K562 (cell line): Measurements from ENCODE around the gene SGMS1. TPM values are rescaled to one million over a fixed set of nuclear protein-coding genes. Genes with fewer than 3 reads are reported as not detected.

Experiments used
- JUN ChIP-seq, 2 experiments: sonication (generic) in 1 of 2; formaldehyde crosslinking in 1 of 2; IDR thresholded peaks; 2 replicates each; pipeline versions ENCODE4 v1.6.1 to v1.8.0; 2012 to 2022; ENCODE audit warnings: borderline replicate concordance in 2 of 2, mild to moderate bottlenecking in 2 of 2, improper control_type of control experiment in 1 of 2, low read depth in 1 of 2, low read length in 1 of 2, missing genetic modification reagents in 1 of 2
- KDM1A ChIP-seq, 2 experiments: fragments of 450-650 bp; IDR thresholded peaks; 2 replicates each; pipeline ENCODE4 v1.6.1; 2016; ENCODE audit warnings: mild to moderate bottlenecking in 2 of 2
- NR2F6 ChIP-seq: fragments of 450-650 bp; formaldehyde crosslinking; IDR thresholded peaks from 2 replicates; pipeline ENCODE4 v1.4.0; 2020; ENCODE audit warnings: mild to moderate bottlenecking
- RCOR1 ChIP-seq, 2 experiments: IDR thresholded peaks; 2 replicates each; pipeline ENCODE4 v1.6.1; 2012; ENCODE audit warnings: low read depth in 2 of 2, low read length in 2 of 2, borderline replicate concordance in 1 of 2, improper control_type of control experiment in 1 of 2
- SNIP1 ChIP-seq: fragments of 450-650 bp; IDR thresholded peaks from 2 replicates; pipeline ENCODE4 v1.7.1; 2017; ENCODE audit warnings: low read depth, mild to moderate bottlenecking
- U2AF1 ChIP-seq: fragments of 200-400 bp; formaldehyde crosslinking; optimal IDR thresholded peaks from 2 replicates; pipeline ENCODE3; 2017; ENCODE audit warnings: mild to moderate bottlenecking, low read depth, low read length, moderate library complexity
- ZNF165 ChIP-seq: fragments of 250-450 bp; sonication (Bioruptor Pico); IDR thresholded peaks from 2 replicates; pipeline ENCODE4 v1.4.0; 2020; ENCODE audit warnings: borderline replicate concordance
- ZNF3 ChIP-seq: fragments of 250-450 bp; sonication (Bioruptor Pico); IDR thresholded peaks from 2 replicates; pipeline ENCODE4 v1.5.0; 2021; ENCODE audit warnings: mild to moderate bottlenecking, moderate library complexity
- ZNF766 ChIP-seq: fragments of 200-800 bp; sonication (Bioruptor generic); conservative IDR thresholded peaks from 2 replicates; pipeline ENCODE4 v1.6.1; 2016; ENCODE audit warnings: missing genetic modification characterization, missing compliant biosample characterization
- polyA plus RNA-seq, 8 experiments: library from polyadenylated mRNA; depleted of rRNA in 4 of 8; stranded (reverse) in 5 of 8; unstranded in 3 of 8; fragments of >200 nt; fragmentation: Nextera tagmentation in 2 of 8; fragmentation: Illumina TruSeq in 1 of 8; extraction: Ambion mirVana in 2 of 8; extraction: Trizol in 1 of 8; gene quantifications; 2 replicates each; pipeline versions ENCODE4 v1.2.1 to v1.2.3, GENCODE V29; 2011 to 2014; ENCODE audit warnings: inconsistent platforms in 1 of 8, missing spikeins in 1 of 8
- total RNA-seq, 7 experiments: library from RNA; depleted of rRNA in 6 of 7; stranded (reverse); fragments of >200 nt in 6 of 7; fragmentation: Illumina TruSeq in 2 of 7; extraction: Trizol in 2 of 7; gene quantifications; 2 replicates each; pipeline versions ENCODE4 v1.2.1 to v1.2.3, GENCODE V29; 2011 to 2021; ENCODE audit warnings: low replicate concordance in 1 of 7
- TF ChIP-seq, protein P1 (sequence below), 2 experiments: fragments of 450-650 bp in 1 of 2; sonication (generic) in 1 of 2; formaldehyde crosslinking in 1 of 2; IDR thresholded peaks; 2 replicates each; pipeline versions ENCODE4 v1.7.1 to v1.9.0; 2016 to 2022; ENCODE audit warnings: inconsistent platforms in 1 of 2, mild to moderate bottlenecking in 1 of 2, missing genetic modification reagents in 1 of 2
- TF ChIP-seq, protein P2 (sequence below): conservative IDR thresholded peaks from 2 replicates; pipeline ENCODE4 v1.6.1; 2011; ENCODE audit warnings: low read depth, mild to moderate bottlenecking, low read length; ENCODE audit not compliant: control insufficient read depth
- TF ChIP-seq, protein P3 (sequence below), 2 experiments: fragments of 200-800 bp in 1 of 2; sonication (Bioruptor generic) in 1 of 2; sonication (generic) in 1 of 2; formaldehyde crosslinking in 1 of 2; IDR thresholded peaks in 1 of 2; conservative IDR thresholded peaks in 1 of 2; 2 replicates each; pipeline versions ENCODE4 v1.5.0 to v1.6.1; 2016 to 2020; ENCODE audit warnings: missing compliant biosample characterization in 1 of 2, missing genetic modification characterization in 1 of 2, missing genetic modification reagents in 1 of 2

SGMS1 gene
- total and polyA plus RNA-seq, 9 of the 15 experiments (the other 6 are each of a cell fraction or from before 2014, with no cell fraction given) = 22.6 to 232 (median 82.2) TPM

DNA sequence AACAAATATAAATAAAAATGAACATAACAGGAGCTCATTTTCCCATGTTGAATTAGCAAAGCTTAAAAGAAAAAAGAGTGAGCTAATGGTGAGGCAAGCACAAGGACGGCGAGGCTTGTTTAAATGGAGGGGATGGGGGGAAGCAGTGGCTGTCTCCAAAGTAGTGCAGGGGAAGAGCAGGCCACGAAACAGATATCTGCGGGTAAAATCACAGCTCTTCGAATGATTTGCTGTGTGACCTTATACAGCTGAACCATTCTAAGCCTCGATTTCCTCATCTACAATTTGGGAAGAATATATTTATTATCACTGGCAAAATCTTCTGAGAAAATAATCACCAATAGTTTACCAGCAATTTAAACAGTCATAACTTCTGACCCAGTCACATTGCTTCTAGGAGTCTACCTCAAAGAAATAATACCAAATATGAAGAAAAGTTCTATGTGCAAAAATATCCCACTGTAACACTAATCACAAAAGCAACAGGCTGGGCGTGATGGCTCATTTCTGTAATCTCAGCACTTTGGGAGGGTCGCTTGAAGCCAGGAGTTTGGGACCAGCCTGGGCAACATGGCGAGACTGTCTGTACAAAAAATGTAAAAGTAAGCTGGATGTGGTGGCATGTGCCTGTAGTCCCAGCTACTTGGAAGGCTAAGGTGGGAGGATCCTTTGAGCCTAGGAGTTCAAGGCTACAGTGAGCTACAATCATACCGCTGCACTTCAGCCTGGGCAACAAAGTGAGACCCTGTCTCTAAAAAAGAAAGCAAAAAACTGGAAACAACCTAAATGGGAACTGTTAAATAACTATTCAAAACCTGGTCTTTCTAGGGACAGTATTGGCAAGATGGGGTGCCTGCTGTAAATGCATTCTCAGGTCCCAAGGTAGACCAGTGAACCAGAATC is 309.3 kb downstream of the SGMS1 start (continued):
- TF ChIP-seq, protein P1, sequence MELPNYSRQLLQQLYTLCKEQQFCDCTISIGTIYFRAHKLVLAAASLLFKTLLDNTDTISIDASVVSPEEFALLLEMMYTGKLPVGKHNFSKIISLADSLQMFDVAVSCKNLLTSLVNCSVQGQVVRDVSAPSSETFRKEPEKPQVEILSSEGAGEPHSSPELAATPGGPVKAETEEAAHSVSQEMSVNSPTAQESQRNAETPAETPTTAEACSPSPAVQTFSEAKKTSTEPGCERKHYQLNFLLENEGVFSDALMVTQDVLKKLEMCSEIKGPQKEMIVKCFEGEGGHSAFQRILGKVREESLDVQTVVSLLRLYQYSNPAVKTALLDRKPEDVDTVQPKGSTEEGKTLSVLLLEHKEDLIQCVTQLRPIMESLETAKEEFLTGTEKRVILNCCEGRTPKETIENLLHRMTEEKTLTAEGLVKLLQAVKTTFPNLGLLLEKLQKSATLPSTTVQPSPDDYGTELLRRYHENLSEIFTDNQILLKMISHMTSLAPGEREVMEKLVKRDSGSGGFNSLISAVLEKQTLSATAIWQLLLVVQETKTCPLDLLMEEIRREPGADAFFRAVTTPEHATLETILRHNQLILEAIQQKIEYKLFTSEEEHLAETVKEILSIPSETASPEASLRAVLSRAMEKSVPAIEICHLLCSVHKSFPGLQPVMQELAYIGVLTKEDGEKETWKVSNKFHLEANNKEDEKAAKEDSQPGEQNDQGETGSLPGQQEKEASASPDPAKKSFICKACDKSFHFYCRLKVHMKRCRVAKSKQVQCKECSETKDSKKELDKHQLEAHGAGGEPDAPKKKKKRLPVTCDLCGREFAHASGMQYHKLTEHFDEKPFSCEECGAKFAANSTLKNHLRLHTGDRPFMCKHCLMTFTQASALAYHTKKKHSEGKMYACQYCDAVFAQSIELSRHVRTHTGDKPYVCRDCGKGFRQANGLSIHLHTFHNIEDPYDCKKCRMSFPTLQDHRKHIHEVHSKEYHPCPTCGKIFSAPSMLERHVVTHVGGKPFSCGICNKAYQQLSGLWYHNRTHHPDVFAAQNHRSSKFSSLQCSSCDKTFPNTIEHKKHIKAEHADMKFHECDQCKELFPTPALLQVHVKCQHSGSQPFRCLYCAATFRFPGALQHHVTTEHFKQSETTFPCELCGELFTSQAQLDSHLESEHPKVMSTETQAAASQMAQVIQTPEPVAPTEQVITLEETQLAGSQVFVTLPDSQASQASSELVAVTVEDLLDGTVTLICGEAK (IDR thresholded peaks at IDR 0.05) = no peak
- TF ChIP-seq, protein P1 (CRISPR knock-in tag; IDR thresholded peaks at IDR 0.05) = no peak
- TF ChIP-seq, protein P2, sequence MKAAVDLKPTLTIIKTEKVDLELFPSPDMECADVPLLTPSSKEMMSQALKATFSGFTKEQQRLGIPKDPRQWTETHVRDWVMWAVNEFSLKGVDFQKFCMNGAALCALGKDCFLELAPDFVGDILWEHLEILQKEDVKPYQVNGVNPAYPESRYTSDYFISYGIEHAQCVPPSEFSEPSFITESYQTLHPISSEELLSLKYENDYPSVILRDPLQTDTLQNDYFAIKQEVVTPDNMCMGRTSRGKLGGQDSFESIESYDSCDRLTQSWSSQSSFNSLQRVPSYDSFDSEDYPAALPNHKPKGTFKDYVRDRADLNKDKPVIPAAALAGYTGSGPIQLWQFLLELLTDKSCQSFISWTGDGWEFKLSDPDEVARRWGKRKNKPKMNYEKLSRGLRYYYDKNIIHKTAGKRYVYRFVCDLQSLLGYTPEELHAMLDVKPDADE = no peak
- TF ChIP-seq NR2F6 (no peak), SNIP1 (no peak), RCOR1 (IDR thresholded peaks at IDR 0.05; ENCODE audit: borderline replicate concordance in 1 of 2, low read depth in 2 of 2, low read length in 2 of 2) (peak in 1 of 2 experiments; percentile 47; a peak in 1 of 4 replicates), U2AF1 (no peak), ZNF3 (CRISPR knock-in tag) (no peak), JUN (IDR thresholded peaks at IDR 0.05; ENCODE audit: borderline replicate concordance, low read depth, low read length) (no peak), JUN (CRISPR knock-in tag; IDR thresholded peaks at IDR 0.05; ENCODE audit: borderline replicate concordance) (no peak), ZNF766 (CRISPR knock-in tag) (0 out of 2 replicates have a peak, but pooled peaks have one; percentile 26), KDM1A (IDR thresholded peaks at IDR 0.05) (peak; percentile 59 to 74), ZNF165 (no peak)
- TF ChIP-seq, protein P3, sequence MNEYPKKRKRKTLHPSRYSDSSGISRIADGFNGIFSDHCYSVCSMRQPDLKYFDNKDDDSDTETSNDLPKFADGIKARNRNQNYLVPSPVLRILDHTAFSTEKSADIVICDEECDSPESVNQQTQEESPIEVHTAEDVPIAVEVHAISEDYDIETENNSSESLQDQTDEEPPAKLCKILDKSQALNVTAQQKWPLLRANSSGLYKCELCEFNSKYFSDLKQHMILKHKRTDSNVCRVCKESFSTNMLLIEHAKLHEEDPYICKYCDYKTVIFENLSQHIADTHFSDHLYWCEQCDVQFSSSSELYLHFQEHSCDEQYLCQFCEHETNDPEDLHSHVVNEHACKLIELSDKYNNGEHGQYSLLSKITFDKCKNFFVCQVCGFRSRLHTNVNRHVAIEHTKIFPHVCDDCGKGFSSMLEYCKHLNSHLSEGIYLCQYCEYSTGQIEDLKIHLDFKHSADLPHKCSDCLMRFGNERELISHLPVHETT (CRISPR knock-in tag; conservative IDR thresholded peaks at IDR 0.05 in 1 of 2, IDR thresholded peaks at IDR 0.05 in 1 of 2) = no peak
